Measurements from ENCODE around the gene SNPH.

SNPH gene

DNA sequence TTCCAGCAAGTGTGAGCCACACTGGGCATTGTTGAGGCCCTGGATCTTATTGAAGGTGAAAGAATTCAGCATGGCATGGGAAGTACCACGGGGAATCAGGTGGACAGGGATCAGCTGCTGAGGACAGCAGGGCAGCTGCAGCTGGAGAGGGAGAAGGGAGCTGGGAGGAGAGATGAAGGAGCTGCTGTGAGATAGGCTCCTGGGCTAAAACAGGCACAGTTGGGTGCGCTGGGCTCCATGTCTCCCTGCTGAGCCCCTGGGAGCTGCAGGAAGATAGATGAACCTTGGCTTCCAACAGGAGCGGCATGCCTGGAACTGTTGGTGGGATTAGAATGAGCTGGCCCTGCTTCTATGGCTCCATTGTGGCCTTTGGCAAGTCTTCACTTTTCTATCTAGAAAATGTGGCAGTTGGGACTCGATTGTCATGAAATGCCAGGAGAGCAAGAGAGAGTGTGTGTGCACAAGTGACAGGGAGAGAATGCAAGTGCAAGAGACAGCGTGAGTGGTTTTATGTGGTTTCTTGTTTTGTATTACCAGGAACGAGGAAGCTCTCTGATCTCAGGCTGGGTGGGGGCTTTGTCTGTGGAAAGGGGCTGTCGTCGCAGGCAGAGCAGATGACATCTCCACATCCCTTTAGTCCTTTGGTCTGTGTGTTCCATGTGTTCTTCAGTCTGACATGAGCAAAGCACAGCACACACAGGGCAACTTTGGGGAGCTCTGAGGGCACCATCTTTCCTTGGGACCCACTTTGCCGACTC is 20.4 kb downstream of the SNPH start:
- DNase-seq = no peak

DNA sequence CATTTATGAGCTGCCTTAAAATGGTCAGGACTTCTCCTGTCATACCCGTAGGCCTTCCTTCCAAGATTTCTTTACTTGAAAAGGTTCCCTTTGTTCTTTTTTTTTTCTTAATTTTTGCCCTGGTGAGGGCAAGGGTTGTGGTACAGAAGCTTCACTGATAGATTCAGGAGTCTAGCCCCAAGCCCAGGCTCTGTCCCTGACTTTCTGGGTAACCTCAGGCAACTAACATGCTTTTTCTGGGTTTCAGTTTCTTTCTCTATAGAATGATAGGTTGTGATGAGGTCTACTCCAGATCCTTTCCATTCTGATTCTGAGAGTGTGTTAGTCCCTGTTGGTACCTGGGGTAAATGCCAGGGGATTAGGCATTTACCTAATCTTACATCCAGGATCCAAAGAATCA is 21.2 kb downstream of the SNPH start:
- no peak for DNase-seq

DNA sequence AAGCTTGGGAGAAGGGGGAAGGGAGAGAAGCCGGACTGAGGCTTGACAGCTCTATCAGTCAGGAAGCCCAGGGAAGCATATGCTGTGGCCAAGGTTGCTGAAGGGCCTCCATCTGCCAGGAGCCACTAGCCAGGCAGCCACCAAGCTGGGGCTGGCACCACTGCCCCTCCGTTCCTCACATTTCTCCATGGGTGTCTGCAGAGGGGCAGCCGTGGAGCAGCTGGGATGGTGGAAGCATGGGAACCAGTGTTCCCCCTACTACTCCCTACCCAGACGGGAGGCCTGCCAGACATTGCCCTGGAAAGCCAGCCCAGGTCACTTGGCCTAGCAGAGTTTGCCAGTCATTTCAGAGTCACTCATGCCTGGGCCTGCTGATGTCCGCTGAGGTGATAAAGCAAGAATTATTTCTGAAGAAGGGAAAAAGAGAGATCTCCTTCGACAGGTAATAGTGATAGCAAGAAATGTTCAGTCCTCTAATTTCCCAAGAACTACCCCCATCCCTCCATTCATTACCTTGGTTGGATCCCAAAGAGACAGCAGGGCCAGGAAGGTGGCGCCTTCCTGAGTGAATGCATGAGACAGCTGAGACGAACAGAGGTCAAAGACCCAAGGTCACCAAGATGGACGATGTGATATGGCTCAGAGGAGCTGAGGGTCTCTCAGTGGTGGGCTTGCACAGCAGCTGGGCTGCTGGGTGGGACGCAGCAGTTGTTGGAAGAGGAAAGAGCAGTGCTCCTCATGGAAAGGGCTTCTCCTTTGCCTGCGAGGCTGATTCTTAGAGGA is 21.9 kb downstream of the SNPH start:
- no peak for DNase-seq

DNA sequence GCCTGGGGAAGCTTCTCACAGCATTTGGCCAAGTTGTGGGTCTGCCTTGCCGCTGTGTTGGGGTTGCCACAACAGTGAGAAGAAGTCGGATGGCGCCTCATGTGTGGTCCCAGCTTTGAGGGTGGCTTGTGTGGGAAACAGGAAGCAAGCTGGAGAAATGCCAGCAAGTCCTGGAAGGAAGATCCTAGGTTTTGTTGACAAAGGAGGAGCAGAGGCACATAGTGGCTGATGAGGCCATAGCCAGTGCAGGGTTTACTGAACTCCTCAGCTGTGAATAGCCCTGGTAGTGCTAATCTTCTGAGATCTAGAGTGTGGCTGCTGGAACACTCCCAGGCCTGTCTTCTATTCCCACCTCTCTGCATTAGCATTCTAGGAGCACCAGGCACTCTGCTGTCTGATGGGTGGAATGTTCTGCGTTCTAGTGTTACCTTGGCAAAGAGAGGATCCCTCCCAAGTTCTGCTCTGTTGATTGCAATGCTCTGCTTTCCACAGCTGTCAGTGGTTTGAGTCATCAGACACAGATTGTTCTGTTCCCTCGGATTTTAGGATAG is 25.2 kb downstream of the SNPH start:
- peak in 30 of 56 donors; percentile 16 to 78 (median 38) for DNase-seq

DNA sequence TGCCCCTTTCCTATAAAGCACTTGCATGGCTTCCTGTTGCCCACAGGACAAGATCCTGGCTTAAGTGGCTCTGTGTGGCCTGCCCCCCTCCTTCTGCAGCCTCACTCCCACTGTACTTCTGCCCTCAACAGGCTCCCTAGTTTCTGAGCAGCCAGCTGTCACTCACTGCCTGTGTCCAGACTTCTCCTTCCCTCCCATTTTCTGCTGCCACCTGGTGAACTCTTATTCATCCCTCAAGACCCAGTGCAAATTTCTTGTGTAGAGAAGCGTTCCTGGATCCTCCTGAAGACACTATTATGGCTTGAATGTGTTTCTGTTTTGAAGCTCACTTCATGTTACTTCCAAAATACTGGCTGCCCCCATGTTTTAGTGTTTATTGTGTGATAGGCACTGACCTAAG is 26.5 kb downstream of the SNPH start:
- no peak for DNase-seq

DNA sequence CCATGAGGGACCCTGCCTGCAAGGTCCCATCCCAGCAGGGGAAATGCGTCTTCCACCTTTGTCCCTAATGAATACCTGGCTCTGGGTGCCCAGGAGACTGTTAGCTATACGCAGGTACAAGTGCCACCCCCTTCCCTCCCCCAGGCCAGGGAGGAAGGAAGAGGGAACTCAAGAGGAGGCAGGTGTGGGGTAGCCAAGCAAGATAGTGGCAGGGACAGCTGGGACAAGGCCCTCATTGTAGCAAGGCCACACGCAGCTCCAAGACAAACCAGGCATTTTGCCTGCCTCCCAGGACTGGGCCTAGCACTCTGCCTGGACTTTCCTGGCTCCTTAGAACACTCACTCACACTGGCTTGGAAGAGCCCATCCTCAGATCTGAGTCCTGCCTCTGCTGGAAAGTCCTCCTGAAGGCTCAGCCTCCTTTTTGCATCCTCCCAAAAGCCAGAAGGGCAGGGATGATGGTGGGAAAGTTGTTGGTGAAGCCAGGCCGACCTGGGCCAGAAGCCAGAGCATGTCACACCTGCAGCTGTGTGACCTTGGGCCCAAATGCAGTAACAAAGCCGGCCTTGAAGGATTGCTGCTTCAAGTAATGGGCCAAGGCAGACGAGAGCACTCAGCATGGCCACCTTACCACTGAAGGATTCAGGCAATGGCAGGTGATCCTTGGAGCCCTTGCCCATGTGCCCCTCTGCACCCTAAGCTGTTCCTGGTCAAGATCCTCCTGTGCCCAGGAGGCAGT is 27.7 kb downstream of the SNPH start:
- no peak for DNase-seq

DNA sequence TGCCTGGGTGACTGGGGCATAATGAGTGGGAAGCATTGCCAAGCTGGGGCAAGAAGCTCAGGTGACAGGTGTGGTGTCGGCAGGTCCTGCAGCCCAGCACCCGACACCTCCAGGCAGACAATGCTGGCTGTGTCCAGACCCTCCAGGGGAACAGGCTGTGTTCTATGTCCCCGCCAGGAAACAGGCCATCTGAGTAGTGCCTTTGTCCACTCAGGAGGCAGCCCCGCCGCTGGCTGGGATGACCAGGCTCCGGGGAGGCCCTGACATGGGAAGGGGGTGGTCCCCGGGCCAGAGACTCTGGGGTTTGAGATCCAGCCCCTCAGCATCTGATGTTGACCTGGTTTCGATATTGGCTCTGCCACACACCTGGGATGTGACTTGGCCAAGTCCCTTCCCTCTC is 28.4 kb downstream of the SNPH start:
- no peak for DNase-seq

DNA sequence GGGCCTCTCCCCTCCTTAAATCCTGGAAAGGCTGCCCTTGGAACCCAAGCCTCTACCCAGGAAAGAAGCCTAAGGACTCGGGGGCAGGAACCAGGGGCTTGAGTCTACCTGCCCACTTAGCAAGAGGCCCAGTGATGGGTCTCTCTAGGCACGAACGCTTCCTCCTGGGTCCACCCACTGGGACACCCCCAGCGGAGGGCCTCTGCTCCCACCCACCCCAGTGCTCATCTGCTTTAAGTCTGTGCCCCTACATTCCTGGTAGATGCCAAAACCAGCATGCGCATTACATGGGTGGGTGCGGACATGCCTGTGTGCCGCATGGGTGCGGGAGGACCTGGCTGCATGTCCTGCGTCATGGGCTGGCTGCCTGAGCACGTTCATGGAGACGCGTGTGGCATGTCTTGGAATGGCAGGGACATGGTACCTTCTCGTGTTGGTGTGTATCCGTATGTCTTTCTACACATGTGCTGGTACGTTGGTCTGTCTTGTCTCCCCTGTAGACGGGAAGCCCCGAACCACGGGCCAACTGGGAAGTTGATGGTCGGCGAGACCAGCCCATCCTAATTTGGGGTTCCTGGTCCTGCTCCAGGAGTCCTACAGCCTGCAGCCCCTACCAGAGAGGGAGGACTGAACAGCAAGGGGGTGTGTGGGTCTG is 29.3 kb downstream of the SNPH start:
- DNase-seq = no peak

DNA sequence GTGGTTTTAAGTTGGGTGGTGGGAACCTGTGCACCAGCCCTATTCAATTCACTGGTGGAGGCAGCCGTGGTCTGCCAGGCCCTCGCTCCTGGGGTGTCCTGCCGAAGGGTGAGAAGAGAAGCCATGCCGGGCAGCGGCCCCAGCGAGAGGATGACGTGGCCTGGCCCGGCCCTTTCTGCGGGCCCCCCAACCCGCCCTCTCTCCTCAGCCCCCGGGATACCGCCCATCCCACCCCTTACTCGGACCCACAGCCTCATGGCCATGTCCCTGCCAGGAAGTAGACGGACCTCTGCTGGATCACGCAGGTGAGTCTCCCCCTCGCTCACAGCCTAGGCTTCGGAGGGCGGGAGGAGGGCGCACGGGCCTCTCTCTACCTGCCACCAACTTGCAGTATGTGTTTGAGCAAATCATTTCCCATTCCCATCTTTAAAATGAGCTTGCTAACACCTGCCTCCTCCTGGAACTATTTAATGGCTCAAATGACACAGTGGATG is 30.1 kb downstream of the SNPH start:
- no peak for DNase-seq

DNA sequence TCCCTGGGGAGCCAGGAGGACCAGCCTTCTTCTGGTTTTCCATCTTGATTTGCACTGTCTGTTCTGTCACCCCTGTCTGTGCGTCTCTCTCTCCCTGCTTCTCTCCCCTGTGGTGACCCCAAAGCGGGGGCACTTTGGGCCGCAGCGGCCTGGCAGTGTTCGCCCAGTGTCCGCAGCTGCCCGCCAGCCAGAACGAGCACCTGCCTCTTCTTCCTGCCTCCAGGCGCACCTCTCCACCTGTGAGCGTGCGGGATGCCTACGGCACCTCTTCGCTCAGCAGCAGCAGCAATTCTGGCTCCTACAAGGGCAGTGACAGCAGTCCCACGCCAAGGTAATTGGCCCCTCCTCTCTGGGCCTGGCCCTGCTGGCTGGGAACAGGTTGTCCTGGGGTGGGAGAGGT is 30.8 kb downstream of the SNPH start:
- no peak for DNase-seq

DNA sequence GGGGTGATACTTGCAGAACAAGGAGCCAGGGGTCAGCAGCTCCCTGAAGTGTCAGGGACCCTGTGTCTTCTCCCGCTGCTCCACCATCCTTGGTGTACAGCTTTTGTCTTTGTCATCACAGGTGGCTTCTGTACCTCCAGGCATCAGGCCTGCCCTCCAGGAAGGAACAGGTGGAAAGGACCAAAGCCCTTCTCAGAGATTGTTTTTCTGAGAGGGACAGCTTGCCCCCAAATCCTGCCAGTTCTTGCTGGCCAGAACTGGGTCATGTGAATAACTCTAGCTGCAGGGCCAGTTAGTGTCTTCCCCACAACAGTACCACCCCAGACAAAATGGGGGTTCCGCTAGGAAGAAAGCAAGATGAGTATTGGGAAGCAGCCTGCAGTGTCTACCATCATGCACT is 31.4 kb downstream of the SNPH start:
- no peak for DNase-seq

DNA sequence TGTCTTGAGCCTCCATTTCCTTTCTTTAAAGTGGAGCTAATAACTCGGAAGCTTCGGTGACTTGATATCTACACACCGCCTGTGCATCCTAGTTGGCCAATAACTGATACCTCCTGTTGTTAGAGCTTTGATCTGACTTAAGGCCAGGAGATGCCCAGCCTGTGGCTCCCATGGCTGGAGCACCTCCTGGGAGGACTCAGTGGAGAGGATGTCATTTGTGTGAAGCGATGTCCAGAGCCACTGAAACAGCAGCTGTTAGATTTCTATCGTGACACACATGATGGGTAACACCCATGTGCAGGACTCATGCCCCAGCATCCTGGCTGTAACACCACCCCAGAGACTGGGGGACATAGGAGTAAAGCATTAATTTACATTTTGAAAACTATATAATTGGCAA is 32.1 kb downstream of the SNPH start:
- no peak for DNase-seq

DNA sequence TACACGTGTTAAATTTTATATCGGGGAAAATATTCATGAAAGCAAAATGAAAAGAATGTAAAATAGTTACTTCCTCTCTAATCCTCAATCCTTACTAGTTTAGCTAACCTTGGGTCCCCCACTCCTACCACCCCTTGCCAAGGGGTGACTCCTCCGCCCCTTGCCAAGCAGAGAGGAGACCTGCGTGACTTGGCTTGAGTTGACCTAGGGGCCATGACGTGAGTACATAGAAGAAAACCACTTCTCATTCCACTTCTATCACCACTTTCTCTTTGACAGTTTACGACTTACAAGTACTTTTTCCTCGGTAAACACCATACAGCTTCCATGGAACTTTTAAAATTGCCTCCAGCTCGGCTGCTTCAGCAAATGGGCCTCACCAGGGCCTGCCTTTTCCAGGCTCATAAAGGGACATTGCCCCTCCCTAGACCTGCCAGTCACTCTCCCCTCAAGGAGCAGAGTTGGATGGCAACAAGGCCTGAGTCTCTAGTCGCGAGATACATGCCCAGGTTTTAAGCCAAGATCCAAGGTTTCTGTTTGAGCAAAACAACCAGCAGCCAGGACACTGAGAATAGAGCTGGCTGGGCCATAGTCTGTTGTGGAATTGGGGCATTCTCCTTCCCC is 32.9 kb downstream of the SNPH start:
- DNase-seq = no peak

DNA sequence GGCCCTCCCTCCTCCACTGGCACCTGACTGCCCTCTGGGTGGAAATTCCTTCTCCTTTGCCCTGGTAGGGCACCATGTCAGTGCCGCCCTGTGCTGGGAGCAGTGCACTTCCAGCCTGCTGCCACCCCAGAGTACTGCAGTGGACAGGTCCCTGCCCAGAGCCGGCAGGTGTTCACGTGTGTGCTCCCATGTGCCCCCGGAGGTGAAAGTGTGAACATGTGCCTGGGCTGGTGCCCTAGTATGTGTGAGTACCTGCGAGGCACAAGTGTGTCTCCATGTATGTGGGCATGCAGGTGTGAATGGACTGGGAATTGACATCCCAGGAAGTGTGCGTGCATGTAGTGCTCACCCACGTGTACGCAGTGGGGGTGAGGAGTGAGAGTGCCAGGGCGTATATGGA is 33.4 kb downstream of the SNPH start:
- no peak for DNase-seq

DNA sequence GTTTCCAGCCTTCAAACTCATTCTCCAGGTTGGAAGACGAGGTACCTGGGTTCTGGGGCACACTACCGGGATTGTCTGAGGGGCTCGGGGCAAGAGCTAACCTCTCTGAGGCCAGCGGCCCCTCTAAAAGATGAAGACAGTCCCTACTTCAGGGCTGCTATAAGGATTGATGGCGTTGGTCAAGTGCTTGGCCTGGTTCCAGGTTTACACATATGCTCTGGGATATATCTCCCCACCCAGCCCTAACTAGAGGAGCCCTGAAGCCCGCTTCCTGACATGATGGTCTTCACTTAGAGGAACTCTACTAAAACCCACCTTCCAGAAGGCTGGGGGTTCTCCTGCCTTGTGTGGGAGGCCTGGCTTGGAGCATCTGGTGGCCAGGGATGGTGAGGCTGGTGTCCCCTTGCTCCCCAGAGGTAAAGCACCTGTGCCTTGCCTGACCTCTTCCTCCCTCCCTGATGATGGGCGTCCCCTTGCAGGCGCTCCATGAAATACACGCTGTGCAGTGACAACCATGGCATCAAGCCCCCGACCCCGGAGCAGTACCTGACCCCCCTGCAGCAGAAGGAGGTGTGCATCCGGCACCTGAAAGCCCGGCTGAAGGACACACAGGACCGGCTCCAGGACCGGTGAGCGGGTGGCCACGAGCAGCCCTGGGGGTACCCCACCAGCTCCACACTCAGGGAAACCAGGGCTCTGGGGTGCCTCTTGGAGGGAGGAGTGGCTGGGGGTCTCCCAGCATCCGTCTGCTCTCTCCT is 34.2 kb downstream of the SNPH start:
- DNase-seq = no peak

DNA sequence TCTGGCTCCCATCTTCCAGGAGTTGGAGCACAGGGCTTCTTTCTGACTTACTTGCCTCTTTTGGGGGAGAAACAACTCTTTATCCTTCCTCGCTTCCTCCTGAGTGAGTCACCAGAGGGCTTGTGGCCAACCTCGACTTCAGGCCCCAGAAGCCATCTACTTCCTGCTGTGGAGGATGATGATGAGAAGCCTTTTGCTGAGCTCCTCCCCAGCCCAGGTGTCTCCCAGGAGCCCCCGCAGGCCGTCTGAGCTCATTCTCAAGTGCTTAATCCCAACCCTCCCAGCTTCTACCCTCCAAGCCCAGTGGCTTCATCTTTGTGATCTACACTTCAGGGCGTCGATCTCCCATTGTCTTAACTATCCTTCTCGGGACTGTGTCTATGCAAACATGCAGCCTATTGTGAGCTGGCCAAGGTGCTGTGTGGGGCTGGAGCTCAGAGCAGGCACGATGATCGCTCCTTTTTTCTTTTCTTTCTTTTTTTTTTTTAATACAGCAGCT is 35.0 kb downstream of the SNPH start:
- DNase-seq = no peak

DNA sequence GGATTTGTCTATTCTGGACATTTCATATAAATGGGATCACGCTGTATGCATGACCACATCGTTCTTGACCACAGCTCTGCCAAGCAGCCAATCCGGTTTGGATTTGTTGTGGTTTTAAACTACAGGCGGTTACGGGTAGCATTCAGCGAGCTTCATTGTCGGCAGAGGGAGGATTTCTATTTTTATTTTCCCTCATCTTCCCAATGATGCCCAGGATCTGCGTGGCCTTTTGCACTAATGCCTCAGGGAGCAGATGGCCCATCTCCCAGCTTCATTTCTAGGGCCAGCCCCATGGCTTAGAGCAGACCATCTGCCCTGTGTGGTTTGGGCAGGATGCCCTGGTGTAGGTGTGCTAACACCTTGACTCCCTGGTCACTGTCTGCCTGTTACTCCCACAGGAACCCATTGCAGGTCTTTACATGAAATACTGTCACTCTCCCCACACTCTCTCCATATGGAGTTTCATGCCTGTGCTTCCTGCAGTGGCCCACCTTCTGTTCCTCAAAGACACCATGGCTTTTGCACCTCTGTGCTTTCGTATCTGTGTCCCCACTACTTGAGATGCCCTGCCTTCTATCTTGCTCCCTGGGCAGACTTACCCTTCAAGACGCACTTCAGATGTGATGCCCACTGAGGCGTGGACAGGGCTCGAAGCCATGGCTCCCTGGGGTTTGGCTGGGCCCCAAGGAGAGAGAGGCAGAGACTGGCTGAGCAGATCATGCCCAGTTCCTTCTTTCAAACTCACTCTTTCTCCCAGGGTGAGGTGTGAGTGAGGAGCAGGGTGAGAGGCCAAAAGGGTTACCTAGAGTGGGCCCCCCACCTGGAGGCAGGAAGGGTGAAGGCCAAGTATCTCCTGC is 36.8 kb downstream of the SNPH start:
- peak in 3 of 56 donors; percentile 11 to 53 (median 22) for DNase-seq

DNA sequence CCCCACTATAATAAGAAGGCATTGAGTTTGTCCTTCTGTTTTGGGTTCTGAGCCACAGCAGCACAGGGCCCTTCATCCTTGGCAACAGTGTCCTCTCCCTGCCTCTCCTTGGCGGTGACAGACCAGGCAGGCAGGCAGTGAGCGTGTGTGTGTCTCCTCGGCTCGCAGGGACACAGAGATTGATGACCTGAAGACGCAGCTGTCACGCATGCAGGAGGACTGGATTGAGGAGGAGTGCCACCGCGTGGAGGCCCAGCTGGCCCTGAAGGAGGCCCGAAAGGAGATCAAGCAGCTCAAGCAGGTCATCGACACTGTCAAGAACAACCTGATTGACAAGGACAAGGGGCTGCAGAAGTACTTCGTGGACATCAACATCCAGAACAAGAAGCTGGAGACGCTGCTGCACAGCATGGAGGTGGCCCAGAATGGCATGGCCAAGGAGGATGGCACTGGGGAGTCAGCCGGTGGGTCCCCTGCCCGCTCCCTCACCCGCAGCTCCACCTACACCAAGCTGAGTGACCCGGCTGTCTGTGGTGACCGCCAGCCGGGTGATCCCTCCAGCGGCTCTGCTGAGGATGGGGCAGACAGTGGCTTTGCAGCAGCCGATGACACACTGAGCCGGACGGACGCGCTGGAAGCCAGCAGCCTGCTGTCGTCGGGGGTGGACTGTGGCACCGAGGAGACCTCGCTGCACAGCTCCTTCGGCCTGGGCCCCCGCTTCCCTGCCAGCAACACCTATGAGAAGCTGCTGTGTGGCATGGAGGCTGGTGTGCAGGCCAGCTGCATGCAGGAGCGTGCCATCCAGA is 38.8 kb downstream of the SNPH start:
- peak in 1 of 56 donors; percentile 5 for DNase-seq
